HCT116 (cell line): ENCODE measurements around the gene TTC33. TPM values are rescaled to one million over a fixed set of nuclear protein-coding genes. Genes with fewer than 3 reads are reported as not detected.

Experiments
- ATAC-seq: fragments of 200-7000 bp; cut with Tn5 transposase; 2 replicates; pipeline ENCODE4 v1.9.1; 2020; ENCODE audit warnings: mild to moderate bottlenecking, moderate library complexity
- BruUV-seq: library from RNA; stranded (reverse); fragments of 400-500 nt; replicated peaks from 2 replicates; lab custom pipeline; 2021; lab: Mats Ljungman, UMichigan
- CTCF ChIA-PET: fragments of 300-600 bp; sonication (Branson Sonifier 250); formaldehyde crosslinking; loops from one replicate; lab custom pipeline; 2021; ENCODE audit warnings: antibody characterized with exemption; lab: Charles Lee
- POLR2A ChIA-PET: fragments of 300-600, 350-600 bp; sonication (Branson Sonifier 250); formaldehyde crosslinking; loops from one replicate; lab custom pipeline; 2021; ENCODE audit warnings: antibody characterized with exemption; lab: Charles Lee
- RAD21 ChIA-PET, 2 experiments: fragments of 300-600 bp; sonication (Branson Sonifier 250); formaldehyde crosslinking; loops; one replicate each; lab custom pipeline; 2023; ENCODE audit warnings: low total read pairs in 2 of 2; ENCODE audit not compliant: uncharacterized antibody in 2 of 2, unreplicated experiment in 2 of 2, low non-redundant PET in 1 of 2; lab: Charles Lee
- DNase-seq: peaks from one replicate; pipeline ENCODE4 v3.0.0-alpha.2; 2010; ENCODE audit warnings: low read depth, low spot score
- H2AFZ ChIP-seq: fragments of 200-600 bp; shearing (Covaris generic), sonication (generic); 2 replicates; pipeline ENCODE4 v1.6.1; 2017; ENCODE audit warnings: low read depth, mixed run types, mixed read lengths, antibody characterized with exemption, low read length; ENCODE audit not compliant: poor library complexity, severe bottlenecking
- H3K27ac ChIP-seq: 2 replicates; pipeline ENCODE4 v1.5.1; 2012; ENCODE audit warnings: low read depth, low read length
- H3K27me3 ChIP-seq: fragments of 200-600 bp; sonication (generic); 2 replicates; pipeline ENCODE4 v1.6.1; 2016; ENCODE audit warnings: mixed run types, low read length, mixed read lengths; ENCODE audit not compliant: insufficient read depth
- H3K36me3 ChIP-seq, 2 experiments: fragments of 200-500 bp in 1 of 2; fragments of 200-600 bp in 1 of 2; sonication (Bioruptor generic) in 1 of 2; sonication (generic) in 1 of 2; 2 replicates each; pipeline versions ENCODE4 v1.5.1 to v1.6.1; 2014 to 2016; ENCODE audit warnings: low read length in 2 of 2, inconsistent platforms in 1 of 2, mixed read lengths in 1 of 2, mixed run types in 1 of 2; ENCODE audit not compliant: insufficient read depth in 2 of 2, control insufficient read depth in 1 of 2
- H3K4me1 ChIP-seq, 2 experiments: fragments of 200-600 bp in 1 of 2; sonication (generic) in 1 of 2; 2 replicates each; pipeline versions ENCODE4 v1.5.1 to v1.6.1; 2012 to 2017; ENCODE audit warnings: low read length in 2 of 2, inconsistent platforms in 1 of 2, mild to moderate bottlenecking in 1 of 2, mixed read lengths in 1 of 2, mixed run types in 1 of 2, moderate library complexity in 1 of 2; ENCODE audit not compliant: insufficient read depth in 2 of 2, control insufficient read depth in 1 of 2
- H3K4me2 ChIP-seq: fragments of 200-600 bp; sonication (generic); 2 replicates; pipeline ENCODE4 v1.6.1; 2017; ENCODE audit warnings: mixed run types, low read length, mixed read lengths
- H3K4me3 ChIP-seq, 2 experiments: fragments of 200-600 bp in 1 of 2; sonication (generic) in 1 of 2; replicated peaks in 1 of 2; 2 replicates each; pipeline ENCODE4 v1.5.1; 2011 to 2016; ENCODE audit warnings: low read length in 2 of 2, control low read depth in 1 of 2, low read depth in 1 of 2, mild to moderate bottlenecking in 1 of 2, mixed read lengths in 1 of 2, mixed run types in 1 of 2
- H3K79me2 ChIP-seq: fragments of 200-600 bp; sonication (generic); 2 replicates; pipeline ENCODE4 v1.6.1; 2017; ENCODE audit warnings: mild to moderate bottlenecking, mixed run types, low read length, moderate library complexity, mixed read lengths; ENCODE audit not compliant: insufficient read depth
- H3K9ac ChIP-seq: fragments of 200-600 bp; sonication (generic); 2 replicates; pipeline ENCODE4 v1.6.1; 2016; ENCODE audit warnings: low read length, mixed read lengths
- H3K9me2 ChIP-seq: fragments of 200-600 bp; sonication (generic), shearing (Covaris generic); 2 replicates; pipeline ENCODE4 v1.6.1; 2017; ENCODE audit warnings: mixed run types, mild to moderate bottlenecking, moderate library complexity; ENCODE audit not compliant: insufficient read depth
- H3K9me3 ChIP-seq, 2 experiments: fragments of 200-500 bp in 1 of 2; fragments of 200-600 bp in 1 of 2; sonication (Bioruptor generic) in 1 of 2; sonication (generic) in 1 of 2; 2 replicates each; pipeline ENCODE4 v1.6.1; 2014 to 2017; ENCODE audit warnings: low read length in 2 of 2, mixed read lengths in 2 of 2, inconsistent platforms in 1 of 2, low read depth in 1 of 2, mild to moderate bottlenecking in 1 of 2, mixed run types in 1 of 2, moderate library complexity in 1 of 2; ENCODE audit not compliant: control insufficient read depth in 1 of 2, insufficient read depth in 1 of 2
- H4K20me1 ChIP-seq: fragments of 200-600 bp; sonication (generic), shearing (Covaris generic); 2 replicates; pipeline ENCODE4 v1.6.1; 2017; ENCODE audit warnings: mixed run types, mild to moderate bottlenecking, moderate library complexity; ENCODE audit not compliant: insufficient read depth
- CBX3 ChIP-seq: IDR thresholded peaks from 2 replicates; pipeline ENCODE4 v1.6.1; 2012; ENCODE audit warnings: low read depth
- CEBPB ChIP-seq: IDR thresholded peaks from 2 replicates; pipeline ENCODE4 v1.6.1; 2012; ENCODE audit warnings: low read depth
- JUND ChIP-seq: IDR thresholded peaks from 2 replicates; pipeline ENCODE4 v1.6.1; 2012
- POLR2AphosphoS5 ChIP-seq: IDR thresholded peaks from 2 replicates; pipeline ENCODE4 v1.6.1; 2011; ENCODE audit warnings: mild to moderate bottlenecking, low read depth, low read length, moderate library complexity
- SIN3A ChIP-seq: IDR thresholded peaks from 2 replicates; pipeline ENCODE4 v1.6.1; 2012; ENCODE audit warnings: low read depth
- SP1 ChIP-seq: IDR thresholded peaks from 2 replicates; pipeline ENCODE4 v1.6.1; 2012; ENCODE audit warnings: low read depth
- TCF7L2 ChIP-seq: IDR thresholded peaks from 2 replicates; pipeline ENCODE4 v1.7.0; 2011; ENCODE audit warnings: borderline replicate concordance, inconsistent platforms; ENCODE audit not compliant: insufficient read depth, insufficient read length; ENCODE audit errors: extremely low read depth
- intact Hi-C: fragments of 100-400 bp; cut with micrococcal nuclease; formaldehyde crosslinking; loops from 2 replicates; pipeline ENCODE4 v1.10.0; 2022
- total RNA-seq: library from RNA; stranded (reverse); gene quantifications from one replicate; pipeline ENCODE4 v1.2.1, GENCODE V29; 2021; ENCODE audit not compliant: unreplicated experiment
- TF ChIP-seq, protein P1 (sequence below): IDR thresholded peaks from 2 replicates; pipeline ENCODE4 v1.6.1; 2011; ENCODE audit warnings: mild to moderate bottlenecking, low read length, moderate library complexity; ENCODE audit not compliant: insufficient replicate concordance; ENCODE audit errors: extremely low read depth
- TF ChIP-seq, protein P2 (sequence below): IDR thresholded peaks from 2 replicates; pipeline ENCODE4 v1.6.1; 2012; ENCODE audit warnings: low read depth

Gene TTC33
- total RNA-seq, 1 experiment from 2014 or later = 14.5 TPM

DNA sequence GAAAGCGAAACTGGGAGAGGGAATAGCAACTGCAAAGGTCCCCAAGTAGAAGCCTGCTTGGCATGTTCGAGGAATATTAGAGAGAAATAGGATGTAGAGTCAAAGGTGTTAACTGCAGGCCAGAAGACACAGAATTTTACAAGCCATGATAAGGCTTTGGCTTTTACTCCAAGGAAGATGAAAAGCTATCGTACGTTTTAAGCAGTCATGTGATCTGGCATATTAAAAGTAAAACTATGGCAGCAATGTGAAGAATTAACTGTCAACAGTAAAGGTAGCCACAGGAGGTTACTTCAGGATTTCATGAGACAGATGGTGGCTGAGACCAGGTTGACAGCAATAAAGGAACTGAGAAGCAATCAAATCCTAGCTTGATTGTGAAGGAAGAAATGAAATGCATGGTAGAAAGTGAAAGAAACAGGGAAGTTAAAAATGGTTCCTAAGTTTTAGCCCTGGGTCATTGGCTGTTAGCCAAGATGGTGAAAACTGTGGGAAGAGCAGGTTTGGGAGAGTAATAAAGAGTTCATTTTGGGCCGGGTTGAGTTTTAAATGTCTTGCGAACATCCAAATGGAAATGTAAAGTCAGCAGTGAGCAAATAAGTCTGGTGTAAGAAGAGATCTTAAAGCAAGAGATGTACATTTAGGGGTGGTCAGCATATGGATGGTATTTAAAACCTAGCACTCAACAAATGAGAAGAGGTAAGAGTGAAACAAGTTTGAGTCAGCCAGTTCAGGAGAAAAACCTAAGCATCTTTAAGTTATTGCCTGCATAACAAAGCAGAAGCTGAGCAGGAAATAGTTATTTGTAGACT is 20.3 kb upstream of the TTC33 start:
- no peaks in the 10 kb centered on the region for H3K9me2 ChIP-seq
- no peak overlapping the region for H3K9ac ChIP-seq
- ChIA-PET CTCF (no interaction called here), POLR2A (no interaction called here), RAD21 (interaction anchor here in 1 of 2 experiments (0.5 kb wide), 1 partner anchor 22 kb away, joined by 3 read pairs; the partner anchor contains the start of gene PRKAA1)
- H3K27ac ChIP-seq = no peak overlapping the region
- H3K9me3 ChIP-seq = no peaks in the 10 kb centered on the region
- H2AFZ ChIP-seq = no peak overlapping the region
- ATAC-seq (no peak), DNase-seq (no peak)
- H3K36me3 ChIP-seq = peaks cover 14 to 21% of the 10 kb centered on the region in 2 experiments; a peak in 3 of 4 replicates
- intact Hi-C loops = loop anchor here (10.0 kb wide), 1 partner anchor 61 kb away; no protein-coding TSS in a partner anchor
- H3K4me2 ChIP-seq = no peak overlapping the region
- no peaks in the 10 kb centered on the region for H3K27me3 ChIP-seq
- peaks cover 6% of the 10 kb centered on the region; the same call in 1 of the 2 replicates for H4K20me1 ChIP-seq
- no peak overlapping the region for H3K4me3 ChIP-seq
- H3K4me1 ChIP-seq = no peaks in the 10 kb centered on the region
- H3K79me2 ChIP-seq = peaks cover 35% of the 10 kb centered on the region
- BruUV-seq = TSS peak; percentile 14
- no peak for TF ChIP-seq SP1
- no peak for TF ChIP-seq TCF7L2
- TF ChIP-seq, protein P1, sequence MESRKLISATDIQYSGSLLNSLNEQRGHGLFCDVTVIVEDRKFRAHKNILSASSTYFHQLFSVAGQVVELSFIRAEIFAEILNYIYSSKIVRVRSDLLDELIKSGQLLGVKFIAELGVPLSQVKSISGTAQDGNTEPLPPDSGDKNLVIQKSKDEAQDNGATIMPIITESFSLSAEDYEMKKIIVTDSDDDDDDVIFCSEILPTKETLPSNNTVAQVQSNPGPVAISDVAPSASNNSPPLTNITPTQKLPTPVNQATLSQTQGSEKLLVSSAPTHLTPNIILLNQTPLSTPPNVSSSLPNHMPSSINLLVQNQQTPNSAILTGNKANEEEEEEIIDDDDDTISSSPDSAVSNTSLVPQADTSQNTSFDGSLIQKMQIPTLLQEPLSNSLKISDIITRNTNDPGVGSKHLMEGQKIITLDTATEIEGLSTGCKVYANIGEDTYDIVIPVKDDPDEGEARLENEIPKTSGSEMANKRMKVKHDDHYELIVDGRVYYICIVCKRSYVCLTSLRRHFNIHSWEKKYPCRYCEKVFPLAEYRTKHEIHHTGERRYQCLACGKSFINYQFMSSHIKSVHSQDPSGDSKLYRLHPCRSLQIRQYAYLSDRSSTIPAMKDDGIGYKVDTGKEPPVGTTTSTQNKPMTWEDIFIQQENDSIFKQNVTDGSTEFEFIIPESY = no peak
- TF ChIP-seq CEBPB = no peak
- no peak for TF ChIP-seq JUND
- no peak for TF ChIP-seq POLR2AphosphoS5
- no peak for TF ChIP-seq CBX3
- TF ChIP-seq, protein P2, sequence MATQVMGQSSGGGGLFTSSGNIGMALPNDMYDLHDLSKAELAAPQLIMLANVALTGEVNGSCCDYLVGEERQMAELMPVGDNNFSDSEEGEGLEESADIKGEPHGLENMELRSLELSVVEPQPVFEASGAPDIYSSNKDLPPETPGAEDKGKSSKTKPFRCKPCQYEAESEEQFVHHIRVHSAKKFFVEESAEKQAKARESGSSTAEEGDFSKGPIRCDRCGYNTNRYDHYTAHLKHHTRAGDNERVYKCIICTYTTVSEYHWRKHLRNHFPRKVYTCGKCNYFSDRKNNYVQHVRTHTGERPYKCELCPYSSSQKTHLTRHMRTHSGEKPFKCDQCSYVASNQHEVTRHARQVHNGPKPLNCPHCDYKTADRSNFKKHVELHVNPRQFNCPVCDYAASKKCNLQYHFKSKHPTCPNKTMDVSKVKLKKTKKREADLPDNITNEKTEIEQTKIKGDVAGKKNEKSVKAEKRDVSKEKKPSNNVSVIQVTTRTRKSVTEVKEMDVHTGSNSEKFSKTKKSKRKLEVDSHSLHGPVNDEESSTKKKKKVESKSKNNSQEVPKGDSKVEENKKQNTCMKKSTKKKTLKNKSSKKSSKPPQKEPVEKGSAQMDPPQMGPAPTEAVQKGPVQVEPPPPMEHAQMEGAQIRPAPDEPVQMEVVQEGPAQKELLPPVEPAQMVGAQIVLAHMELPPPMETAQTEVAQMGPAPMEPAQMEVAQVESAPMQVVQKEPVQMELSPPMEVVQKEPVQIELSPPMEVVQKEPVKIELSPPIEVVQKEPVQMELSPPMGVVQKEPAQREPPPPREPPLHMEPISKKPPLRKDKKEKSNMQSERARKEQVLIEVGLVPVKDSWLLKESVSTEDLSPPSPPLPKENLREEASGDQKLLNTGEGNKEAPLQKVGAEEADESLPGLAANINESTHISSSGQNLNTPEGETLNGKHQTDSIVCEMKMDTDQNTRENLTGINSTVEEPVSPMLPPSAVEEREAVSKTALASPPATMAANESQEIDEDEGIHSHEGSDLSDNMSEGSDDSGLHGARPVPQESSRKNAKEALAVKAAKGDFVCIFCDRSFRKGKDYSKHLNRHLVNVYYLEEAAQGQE = no peak
- no peak for TF ChIP-seq SIN3A
